AG20443 (cell line): ENCODE data around the gene KRTAP4-11.
"Not testable (repeated sequence)": the region's sequence is repeated elsewhere in the genome, so short reads cannot be mapped to it uniquely, and the experiment has no call there.

Experiments used
- DNase-seq: peaks from one replicate; pipeline ENCODE4 v3.0.0; 2012; ENCODE audit warnings: low spot score, mixed read lengths

The KRTAP4-11 gene

DNA sequence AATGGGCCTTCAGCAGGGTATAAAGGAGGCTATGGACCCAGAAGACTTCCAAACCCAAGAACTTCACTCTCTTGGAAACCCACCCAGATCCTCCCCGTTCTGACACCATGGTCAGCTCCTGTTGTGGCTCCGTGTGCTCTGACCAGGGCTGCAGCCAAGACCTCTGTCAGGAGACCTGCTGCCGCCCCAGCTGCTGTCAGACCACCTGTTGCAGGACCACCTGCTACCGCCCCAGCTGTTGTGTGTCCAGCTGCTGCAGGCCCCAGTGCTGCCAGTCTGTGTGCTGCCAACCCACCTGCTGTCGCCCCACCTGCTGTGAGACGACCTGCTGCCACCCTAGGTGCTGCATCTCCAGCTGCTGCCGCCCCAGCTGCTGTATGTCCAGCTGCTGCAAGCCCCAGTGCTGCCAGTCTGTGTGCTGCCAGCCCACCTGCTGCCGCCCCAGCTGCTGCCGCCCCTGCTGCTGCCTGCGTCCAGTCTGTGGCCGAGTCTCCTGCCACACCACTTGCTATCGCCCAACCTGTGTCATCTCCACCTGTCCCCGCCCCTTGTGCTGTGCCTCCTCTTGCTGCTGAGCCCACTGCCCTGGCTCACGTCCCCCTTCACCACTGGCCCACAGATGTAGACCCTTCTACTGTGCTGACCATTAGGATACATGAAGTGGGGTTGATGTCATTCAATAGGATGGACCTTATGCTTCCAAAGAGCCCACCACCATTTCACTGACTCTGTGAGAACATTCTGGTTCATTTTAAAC is 33.9 kb downstream of the KRTAP4-11 start, which contains the start of gene KRTAP4-7:
Gene KRTAP4-7 (plus strand): TSS at position 51 of the 757 bp plus-strand sequence. CDS start 57 bp downstream, at position 108.
- not testable (repeated sequence) for DNase-seq

DNA sequence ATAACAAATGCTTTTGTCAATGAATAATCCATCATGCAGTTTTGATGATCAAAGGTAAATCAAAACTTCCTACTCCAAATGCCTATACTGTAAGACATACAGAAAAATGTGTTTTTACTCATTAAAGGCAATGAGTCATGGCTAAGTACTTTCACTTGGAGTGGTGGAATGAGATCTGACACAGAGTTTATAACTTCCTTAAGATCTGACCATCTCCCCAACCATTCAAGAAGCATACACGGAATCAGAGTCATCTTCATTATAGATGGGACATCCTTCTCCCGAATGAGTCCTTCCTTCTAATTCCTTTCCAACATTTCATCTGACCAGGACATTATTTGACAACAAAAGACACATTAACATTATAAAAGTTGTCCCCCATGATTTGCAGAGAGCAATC is 34.7 kb downstream of the KRTAP4-11 start:
- DNase-seq = not testable (repeated sequence)

- no peak for DNase-seq
Observed at GRCh38 chr17:41082626-41083025, 35.5 kb downstream of the KRTAP4-11 start.

- DNase-seq = no peak
Observed at GRCh38 chr17:41076788-41077187, 41.4 kb downstream of the KRTAP4-11 start.

DNA sequence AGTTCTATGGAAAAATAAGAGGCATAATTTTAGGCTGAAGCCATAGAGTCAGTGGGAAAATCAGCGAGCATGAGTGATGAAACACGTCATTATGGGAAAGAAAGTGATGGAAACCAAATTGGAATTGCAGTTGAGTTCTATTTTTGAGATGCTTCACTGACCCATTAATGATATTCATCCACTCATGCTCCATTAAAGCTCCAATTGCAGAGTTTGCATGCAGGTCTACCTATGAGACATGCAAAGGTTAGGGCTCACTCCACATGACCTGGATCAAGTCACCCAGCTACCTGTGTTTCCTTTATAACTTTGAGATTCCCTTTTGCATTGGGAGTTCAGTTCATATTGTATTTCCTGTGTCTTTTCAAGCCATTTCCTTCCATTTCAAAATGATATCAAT is 44.5 kb downstream of the KRTAP4-11 start:
- DNase-seq = no peak

- DNase-seq = no peak
Observed at GRCh38 chr17:41071606-41072360, 46.4 kb downstream of the KRTAP4-11 start.

- no peak for DNase-seq
Observed at GRCh38 chr17:41069031-41069430, 49.1 kb downstream of the KRTAP4-11 start.

DNA sequence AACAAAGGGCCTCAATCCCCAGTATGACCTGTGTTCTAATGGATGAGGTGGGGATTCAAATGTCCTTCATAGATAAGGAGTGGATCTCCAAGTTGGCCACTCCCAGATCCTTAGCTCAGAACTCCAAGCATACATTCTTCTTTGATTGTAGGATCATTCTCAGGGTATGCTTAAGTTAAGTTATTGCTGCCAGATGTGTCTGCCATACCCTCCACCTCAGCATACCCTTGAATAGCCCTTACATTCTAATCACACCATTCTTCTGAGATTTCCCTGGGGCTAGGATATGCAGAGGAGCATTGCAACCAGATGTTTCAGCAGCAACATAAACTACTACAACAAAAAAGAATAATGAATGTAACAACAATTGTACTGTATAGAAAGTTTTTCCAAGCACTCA is 50.9 kb downstream of the KRTAP4-11 start:
- DNase-seq = no peak
